Right ventricle myocardium superior (tissue), 1 donor: ENCODE measurements around the gene SLC30A2. TPM values are rescaled to one million over a fixed set of nuclear protein-coding genes. Genes with fewer than 3 reads are reported as not detected.
"Not testable (repeated sequence)": the region's sequence is repeated elsewhere in the genome, so short reads cannot be mapped to it uniquely, and the experiment has no call there.

Experiments used
- ATAC-seq: fragments of 200-7000 bp; cut with Tn5 transposase; one replicate; pipeline ENCODE4 v1.9.1; 2020; ENCODE audit warnings: mild to moderate bottlenecking; ENCODE audit not compliant: poor library complexity
- DNase-seq: peaks from one replicate; pipeline ENCODE4 v3.0.0-alpha.2; 2020
- intact Hi-C: fragments of 100-400 bp; cut with DNase I; formaldehyde crosslinking; loops from one replicate; pipeline ENCODE4 v1.11.2; 2022
- long read RNA-seq: library from polyadenylated mRNA; unstranded; transcript quantifications from one replicate; pipeline ENCODE4 v2.0.0, GENCODE V29; 2021
- total RNA-seq: library from RNA; stranded (reverse); fragmentation: NEBNext Ultra II Directional; extraction: Animal tissue kit (Norgen Biotek cat#: 25700); gene quantifications from one replicate; pipeline ENCODE4 v1.2.1, GENCODE V29; 2021
- donor health status: DM: no; HTN: yes; CAD: no; lungs with severe emphysema.

Gene SLC30A2
- total RNA-seq, result 3.0 TPM
- long read RNA-seq, transcript SLC30A2-201 (8 exons, 2,494 nt), result major isoform, 16 of 18 reads
- long read RNA-seq, partial matches to known transcripts, result 1 of 18 reads
- long read RNA-seq, other reads (novel, unspliced or antisense), result 1 of 18 reads

GRCh38 chr1:26045722-26046245 lies at the start of gene SLC30A2:
Gene SLC30A2, minus strand, starts transcription at chr1:26046118. Its CDS starts 222 bp downstream, at chr1:26045896.
- intact Hi-C loops, result no loop called here
- DNase-seq (peak; percentile 40), ATAC-seq (peak; percentile 32)

GRCh38 chr1:26094677-26095383 lies 48.9 kb upstream of the SLC30A2 start:
- ATAC-seq, result peak; percentile 70
- intact Hi-C loops, result no loop called here
- DNase-seq, result peak; percentile 74

GRCh38 chr1:26094076-26094669 lies 48.3 kb upstream of the SLC30A2 start:
- intact Hi-C loops, result no loop called here
- ATAC-seq (peak; percentile 92), DNase-seq (peak; percentile 77)

GRCh38 chr1:26093569-26093968 lies 47.7 kb upstream of the SLC30A2 start:
- intact Hi-C loops, DNase-seq: not testable (repeated sequence)
- ATAC-seq, result peak; percentile 42

- ATAC-seq (no peak), DNase-seq (no peak)
- intact Hi-C loops, result no loop called here
These were observed 46.5 kb upstream of the SLC30A2 start for GRCh38 chr1:26092422-26092821.

- DNase-seq (no peak), ATAC-seq (no peak)
- intact Hi-C loops, result no loop called here
These were observed 45.0 kb upstream of the SLC30A2 start for GRCh38 chr1:26090893-26091292.

GRCh38 chr1:26089125-26089524 lies 43.2 kb upstream of the SLC30A2 start:
- DNase-seq (no peak), ATAC-seq (no peak)
- intact Hi-C loops, result no loop called here

GRCh38 chr1:26084844-26085243 lies 38.9 kb upstream of the SLC30A2 start:
- no peak for ATAC-seq
- DNase-seq, result no peak
- intact Hi-C loops, result no loop called here

- intact Hi-C loops, result no loop called here
- ATAC-seq, result peak; percentile 80
- DNase-seq, result peak; percentile 58
These were observed 38.2 kb upstream of the SLC30A2 start for GRCh38 chr1:26084091-26084561.

GRCh38 chr1:26083208-26083607 lies 37.3 kb upstream of the SLC30A2 start:
- ATAC-seq (peak; percentile 85), DNase-seq (no peak)
- intact Hi-C loops, result no loop called here

- no peak for DNase-seq
- ATAC-seq, result peak; percentile 4
- intact Hi-C loops, result no loop called here
These were observed 36.1 kb upstream of the SLC30A2 start for GRCh38 chr1:26082020-26082350.

- intact Hi-C loops, result no loop called here
- DNase-seq (peak; percentile 73), ATAC-seq (peak; percentile 49)
These were observed 35.5 kb upstream of the SLC30A2 start for GRCh38 chr1:26081267-26082019.

- ATAC-seq, result no peak
- DNase-seq, result no peak
- intact Hi-C loops, result no loop called here
These were observed 34.3 kb upstream of the SLC30A2 start for GRCh38 chr1:26079960-26080814.

GRCh38 chr1:26079178-26079563 lies 33.3 kb upstream of the SLC30A2 start:
- ATAC-seq (no peak), DNase-seq (no peak)
- intact Hi-C loops, result no loop called here

- no peak for DNase-seq
- no peak for ATAC-seq
- intact Hi-C loops, result no loop called here
These were observed 32.6 kb upstream of the SLC30A2 start for GRCh38 chr1:26078286-26079177.

GRCh38 chr1:26077524-26077923 lies 31.6 kb upstream of the SLC30A2 start:
- intact Hi-C loops, result no loop called here
- DNase-seq, result no peak
- no peak for ATAC-seq

- DNase-seq, result peak; percentile 64
- peak; percentile 73 for ATAC-seq
- intact Hi-C loops, result no loop called here
These were observed 29.7 kb upstream of the SLC30A2 start for GRCh38 chr1:26075421-26076144.
